K562 (cell line): ENCODE results near the gene LTA. TPM values are rescaled to one million over a fixed set of nuclear protein-coding genes. Genes with fewer than 3 reads are reported as not detected.

Experiments
- ATAC-seq: fragments of 200-7000 bp; cut with Tn5 transposase; 3 replicates; pipeline ENCODE4 v1.9.1; 2020; ENCODE audit warnings: moderate library complexity
- BruUV-seq: library from RNA; stranded (reverse); fragments of 400-500 nt; replicated peaks from 2 replicates; lab custom pipeline; 2021; lab: Mats Ljungman, UMichigan
- CTCF ChIA-PET: fragments of 300-600 bp; formaldehyde crosslinking; extraction: SDS; loops from one replicate; lab custom pipeline; 2021; ENCODE audit warnings: low intra/inter-chr PET ratio; lab: Yijun Ruan, JAX
- POLR2A ChIA-PET: fragments of 300-600, 350-650 bp; sonication (Branson Sonifier 250); formaldehyde crosslinking; extraction: SDS; loops from one replicate; lab custom pipeline; 2021; ENCODE audit warnings: antibody characterized with exemption, inconsistent platforms; lab: Yijun Ruan, JAX
- DNase-seq, 4 experiments: peaks; one replicate each; pipeline versions ENCODE4 v3.0.0 to v3.0.0-alpha.2; 2011 to 2018; ENCODE audit warnings: low spot score in 3 of 4, mixed read lengths in 3 of 4; ENCODE audit errors: extremely low read depth in 1 of 4
- FAIRE-seq: peaks from 2 replicates; lab custom pipeline; 2011; peaks lifted over from hg19 to GRCh38; lab: Jason Lieb, UNC
- H2AFZ ChIP-seq: 2 replicates; pipeline ENCODE4 v1.6.0; 2011; ENCODE audit warnings: low read depth, low read length, control low read depth, inconsistent platforms
- H3K27ac ChIP-seq: fragments of 200-600 bp; 3 replicates; pipeline ENCODE4 v1.8.0; 2011; ENCODE audit warnings: low read depth, mild to moderate bottlenecking, control low read depth, inconsistent platforms, low read length, moderate library complexity, mixed read lengths; ENCODE audit errors: extremely low read depth
- H3K27me3 ChIP-seq, 2 experiments: fragments of 300-600 bp in 1 of 2; 2 replicates in 1 of 2; 3 replicates in 1 of 2; pipeline versions ENCODE4 v1.6.0 to v1.8.0; 2011; ENCODE audit warnings: inconsistent platforms in 2 of 2, low read length in 2 of 2, mild to moderate bottlenecking in 1 of 2, mixed read lengths in 1 of 2, moderate library complexity in 1 of 2; ENCODE audit not compliant: control insufficient read depth in 2 of 2, insufficient read depth in 2 of 2
- H3K36me3 ChIP-seq: fragments of 300-600 bp; 3 replicates; pipeline ENCODE4 v1.8.0; 2011; ENCODE audit warnings: mild to moderate bottlenecking, low read length, inconsistent platforms; ENCODE audit not compliant: control insufficient read depth, insufficient read depth
- H3K4me1 ChIP-seq, 2 experiments: fragments of 200-600 bp in 1 of 2; replicated peaks in 1 of 2; 2 replicates in 1 of 2; 3 replicates in 1 of 2; pipeline versions ENCODE4 v1.5.1 to v1.8.0; 2011; ENCODE audit warnings: inconsistent platforms in 2 of 2, low read length in 2 of 2, mild to moderate bottlenecking in 1 of 2, mixed read lengths in 1 of 2, moderate library complexity in 1 of 2; ENCODE audit not compliant: control insufficient read depth in 2 of 2, insufficient read depth in 2 of 2
- H3K4me2 ChIP-seq: 2 replicates; pipeline ENCODE4 v1.6.1; 2011; ENCODE audit warnings: low read length, control low read depth, inconsistent platforms, mixed read lengths; ENCODE audit not compliant: insufficient read depth
- H3K4me3 ChIP-seq: fragments of 200-600 bp; sonication (generic), shearing (Covaris generic); 2 replicates; pipeline ENCODE4 v1.5.1; 2016; ENCODE audit warnings: control low read depth, inconsistent platforms
- H3K79me2 ChIP-seq: fragments of 200-600 bp; 3 replicates; pipeline ENCODE4 v1.8.0; 2011; ENCODE audit warnings: low read length, inconsistent platforms; ENCODE audit not compliant: control insufficient read depth, insufficient read depth
- H3K9ac ChIP-seq, 2 experiments: 2 replicates each; pipeline versions ENCODE4 v1.6.0 to v1.6.1; 2011; ENCODE audit warnings: low read depth in 2 of 2, low read length in 2 of 2, control low read depth in 1 of 2, inconsistent platforms in 1 of 2, mild to moderate bottlenecking in 1 of 2, mixed read lengths in 1 of 2; ENCODE audit not compliant: insufficient read depth in 1 of 2
- H3K9me1 ChIP-seq: one replicate; pipeline ENCODE4 v1.6.0; 2011; ENCODE audit warnings: inconsistent platforms, mild to moderate bottlenecking, low read length, moderate library complexity; ENCODE audit not compliant: control insufficient read depth, insufficient read depth
- H3K9me3 ChIP-seq: replicated peaks from 2 replicates; pipeline ENCODE4 v1.5.1; 2011; ENCODE audit warnings: low read depth, low read length, inconsistent platforms; ENCODE audit not compliant: control insufficient read depth, insufficient read depth
- H4K20me1 ChIP-seq: replicated peaks from 2 replicates; pipeline ENCODE4 v1.6.1; 2011; ENCODE audit warnings: low read length, inconsistent platforms, mixed read lengths; ENCODE audit not compliant: control insufficient read depth, insufficient read depth
- CEBPB ChIP-seq: fragments of 450-650 bp; IDR thresholded peaks from 2 replicates; pipeline ENCODE4 v1.6.1; 2016; ENCODE audit warnings: missing genetic modification characterization, missing compliant biosample characterization
- HDAC3 ChIP-seq: fragments of 450-650 bp; IDR thresholded peaks from 2 replicates; pipeline ENCODE4 v1.6.1; 2018; ENCODE audit warnings: borderline replicate concordance, mild to moderate bottlenecking, moderate library complexity; ENCODE audit not compliant: partially characterized antibody
- ILF3 ChIP-seq: fragments of 450-650 bp; IDR thresholded peaks from 2 replicates; pipeline ENCODE4 v1.6.1; 2018; ENCODE audit warnings: antibody characterized with exemption, mild to moderate bottlenecking, moderate library complexity, borderline replicate concordance
- PRMT5 ChIP-seq: sonication (generic); formaldehyde crosslinking; IDR thresholded peaks from 2 replicates; pipeline ENCODE4 v1.5.0; 2020; ENCODE audit warnings: missing genetic modification reagents
- PURB ChIP-seq: sonication (generic); formaldehyde crosslinking; IDR thresholded peaks from 2 replicates; pipeline ENCODE4 v1.9.0; 2021; ENCODE audit warnings: low read depth, mild to moderate bottlenecking, missing genetic modification reagents
- SNRNP70 ChIP-seq: fragments of 200-400 bp; formaldehyde crosslinking; optimal IDR thresholded peaks from 2 replicates; pipeline ENCODE3; 2017; ENCODE audit warnings: low read depth, low read length
- SPI1 ChIP-seq: IDR thresholded peaks from 2 replicates; pipeline ENCODE4 v1.6.1; 2011; ENCODE audit warnings: low read depth, low read length, control low read depth, borderline replicate concordance
- TRIM24 ChIP-seq, 2 experiments: fragments of 450-650 bp; IDR thresholded peaks; 2 replicates each; pipeline ENCODE4 v1.6.1; 2016
- ZFP30 ChIP-seq: fragments of 250-450 bp; sonication (Bioruptor Pico); IDR thresholded peaks from 2 replicates; pipeline ENCODE4 v1.8.0; 2022; ENCODE audit warnings: moderate library complexity, mild to moderate bottlenecking, inconsistent platforms, borderline replicate concordance
- ZNF436 ChIP-seq: fragments of 250-450, 450-650 bp; sonication (Bioruptor Pico); formaldehyde crosslinking; IDR thresholded peaks from 2 replicates; pipeline ENCODE4 v1.7.0; 2020; ENCODE audit warnings: mild to moderate bottlenecking
- ZNF551 ChIP-seq: fragments of 250-450 bp; sonication (Bioruptor Pico); IDR thresholded peaks from 2 replicates; pipeline ENCODE4 v1.5.0; 2021; ENCODE audit warnings: mild to moderate bottlenecking, moderate library complexity
- ZNF766 ChIP-seq: fragments of 200-800 bp; sonication (Bioruptor generic); conservative IDR thresholded peaks from 2 replicates; pipeline ENCODE4 v1.6.1; 2016; ENCODE audit warnings: missing genetic modification characterization, missing compliant biosample characterization
- WGBS: fragments of 100-300 bp; shearing (Covaris generic); methylation state at CpG from one replicate; pipeline ENCODE4 v1.1.6; 2016; ENCODE audit warnings: low coverage, mixed read lengths; ENCODE audit not compliant: insufficient coverage; ENCODE audit errors: missing lambda C conversion rate; 5-methylcytosine and 5-hydroxymethylcytosine counted together
- in situ Hi-C: fragments of 300-500 bp; cut with MboI; formaldehyde crosslinking; loops from 4 replicates; pipeline ENCODE4 v1.15.0; 2018; ENCODE audit warnings: inconsistent platforms, mixed read lengths
- intact Hi-C: fragments of 100-400 bp; cut with micrococcal nuclease; formaldehyde crosslinking; loops from 2 replicates; pipeline ENCODE4 v1.14.2; 2022
- polyA plus RNA-seq, 8 experiments: library from polyadenylated mRNA; depleted of rRNA in 4 of 8; stranded (reverse) in 5 of 8; unstranded in 3 of 8; fragments of >200 nt; fragmentation: Nextera tagmentation in 2 of 8; fragmentation: Illumina TruSeq in 1 of 8; extraction: Ambion mirVana in 2 of 8; extraction: Trizol in 1 of 8; gene quantifications; 2 replicates each; pipeline versions ENCODE4 v1.2.1 to v1.2.3, GENCODE V29; 2011 to 2014; ENCODE audit warnings: inconsistent platforms in 1 of 8, missing spikeins in 1 of 8
- total RNA-seq, 7 experiments: library from RNA; depleted of rRNA in 6 of 7; stranded (reverse); fragments of >200 nt in 6 of 7; fragmentation: Illumina TruSeq in 2 of 7; extraction: Trizol in 2 of 7; gene quantifications; 2 replicates each; pipeline versions ENCODE4 v1.2.1 to v1.2.3, GENCODE V29; 2011 to 2021; ENCODE audit warnings: low replicate concordance in 1 of 7
- TF ChIP-seq, protein P1 (sequence below): sonication (generic); formaldehyde crosslinking; IDR thresholded peaks from 2 replicates; pipeline ENCODE4 v1.8.1; 2023; ENCODE audit warnings: mild to moderate bottlenecking, missing genetic modification reagents
- TF ChIP-seq, protein P2 (sequence below): fragments of 250-450 bp; sonication (Bioruptor Pico); IDR thresholded peaks from 2 replicates; pipeline ENCODE4 v1.8.0; 2022; ENCODE audit warnings: moderate library complexity, mild to moderate bottlenecking, inconsistent platforms
- TF ChIP-seq, protein P3 (sequence below): fragments of 450-650 bp; IDR thresholded peaks from 2 replicates; pipeline ENCODE4 v1.6.1; 2016; ENCODE audit warnings: missing biosample characterization, missing genetic modification characterization
- TF ChIP-seq, protein P4 (sequence below): fragments of 450-650 bp; conservative IDR thresholded peaks from 2 replicates; pipeline ENCODE4 v1.6.1; 2016; ENCODE audit warnings: missing genetic modification characterization, low read depth, mild to moderate bottlenecking, control low read depth, missing compliant biosample characterization

LTA gene
- total and polyA plus RNA-seq, 9 of the 15 experiments (the other 6 are each of a cell fraction or from before 2014, with no cell fraction given) = 0.80 TPM; not detected in 8

DNA sequence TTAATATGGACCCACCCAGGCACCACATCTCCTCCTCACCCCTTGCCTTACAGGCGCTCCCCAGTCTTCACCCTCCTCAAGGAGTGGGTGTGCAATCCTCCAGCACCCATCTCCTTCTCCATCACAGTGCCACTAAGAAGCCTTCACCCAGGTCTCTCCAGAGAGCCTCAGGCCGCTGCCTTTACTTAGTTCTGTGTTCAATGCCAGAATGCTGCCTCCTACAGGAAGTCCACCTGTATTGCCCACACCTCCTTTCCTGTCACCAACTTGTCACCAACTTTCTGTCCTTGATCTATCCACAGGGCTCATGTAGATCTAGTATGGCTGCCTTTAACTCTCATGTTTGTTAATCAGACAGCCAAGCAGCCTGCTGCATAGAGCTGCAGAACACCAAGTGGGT lies 13.4 kb downstream of the LTA start (continued):
- TF ChIP-seq, protein P1, sequence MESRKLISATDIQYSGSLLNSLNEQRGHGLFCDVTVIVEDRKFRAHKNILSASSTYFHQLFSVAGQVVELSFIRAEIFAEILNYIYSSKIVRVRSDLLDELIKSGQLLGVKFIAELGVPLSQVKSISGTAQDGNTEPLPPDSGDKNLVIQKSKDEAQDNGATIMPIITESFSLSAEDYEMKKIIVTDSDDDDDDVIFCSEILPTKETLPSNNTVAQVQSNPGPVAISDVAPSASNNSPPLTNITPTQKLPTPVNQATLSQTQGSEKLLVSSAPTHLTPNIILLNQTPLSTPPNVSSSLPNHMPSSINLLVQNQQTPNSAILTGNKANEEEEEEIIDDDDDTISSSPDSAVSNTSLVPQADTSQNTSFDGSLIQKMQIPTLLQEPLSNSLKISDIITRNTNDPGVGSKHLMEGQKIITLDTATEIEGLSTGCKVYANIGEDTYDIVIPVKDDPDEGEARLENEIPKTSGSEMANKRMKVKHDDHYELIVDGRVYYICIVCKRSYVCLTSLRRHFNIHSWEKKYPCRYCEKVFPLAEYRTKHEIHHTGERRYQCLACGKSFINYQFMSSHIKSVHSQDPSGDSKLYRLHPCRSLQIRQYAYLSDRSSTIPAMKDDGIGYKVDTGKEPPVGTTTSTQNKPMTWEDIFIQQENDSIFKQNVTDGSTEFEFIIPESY (CRISPR knock-in tag) = 0 out of 2 replicates have a peak, but pooled peaks have one; percentile 11
- TF ChIP-seq ZNF436 = peak; percentile 93

DNA sequence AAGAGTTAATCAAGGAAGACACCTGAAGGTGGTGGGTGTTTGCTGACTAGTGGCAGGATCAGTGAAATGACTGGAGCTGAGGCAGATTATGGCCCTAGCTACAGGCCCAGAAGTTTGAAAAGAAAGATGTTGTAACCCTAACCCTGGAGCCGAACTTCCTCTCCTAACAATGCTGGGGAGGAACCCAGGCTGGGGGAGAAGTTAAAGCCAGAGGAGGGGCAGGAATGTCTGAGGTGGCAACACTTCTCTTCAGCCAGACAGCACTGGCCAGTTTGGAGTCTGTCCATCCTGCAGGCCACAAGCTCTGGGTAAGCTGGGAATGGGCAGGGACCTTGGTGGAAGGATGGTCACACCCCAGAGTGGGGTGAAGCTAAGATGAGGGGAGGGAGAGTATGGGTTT lies 13.9 kb downstream of the LTA start, which contains the start of gene LST1:
Gene LST1 (plus strand): TSS at position 270 of the 400 bp plus-strand sequence. CDS start 1,023 bp downstream, outside the sequence.
- peak within 1 kb of the TSS in 1 of 2 experiments; percentile 56; a peak in 2 of 4 replicates for H3K9ac ChIP-seq
- no peak within 1 kb of the TSS for H3K4me2 ChIP-seq
- FAIRE-seq = no peak
- TF ChIP-seq, protein P2, sequence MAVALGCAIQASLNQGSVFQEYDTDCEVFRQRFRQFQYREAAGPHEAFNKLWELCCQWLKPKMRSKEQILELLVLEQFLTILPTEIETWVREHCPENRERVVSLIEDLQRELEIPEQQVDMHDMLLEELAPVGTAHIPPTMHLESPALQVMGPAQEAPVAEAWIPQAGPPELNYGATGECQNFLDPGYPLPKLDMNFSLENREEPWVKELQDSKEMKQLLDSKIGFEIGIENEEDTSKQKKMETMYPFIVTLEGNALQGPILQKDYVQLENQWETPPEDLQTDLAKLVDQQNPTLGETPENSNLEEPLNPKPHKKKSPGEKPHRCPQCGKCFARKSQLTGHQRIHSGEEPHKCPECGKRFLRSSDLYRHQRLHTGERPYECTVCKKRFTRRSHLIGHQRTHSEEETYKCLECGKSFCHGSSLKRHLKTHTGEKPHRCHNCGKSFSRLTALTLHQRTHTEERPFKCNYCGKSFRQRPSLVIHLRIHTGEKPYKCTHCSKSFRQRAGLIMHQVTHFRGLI (CRISPR knock-in tag) = no peak
- TF ChIP-seq PRMT5 (CRISPR knock-in tag) (no peak), HDAC3 (no peak), ZNF551 (CRISPR knock-in tag) (no peak), ILF3 (no peak), SPI1 (peak; percentile 69; the same call in 1 of the 2 replicates), ZNF766 (no peak), SNRNP70 (no peak), PURB (no peak), TRIM24 (IDR thresholded peaks at IDR 0.05) (no peak), ZFP30 (CRISPR knock-in tag) (no peak), CEBPB (0 out of 2 replicates have a peak, but pooled peaks have one; percentile 11)
- TF ChIP-seq, protein P3, sequence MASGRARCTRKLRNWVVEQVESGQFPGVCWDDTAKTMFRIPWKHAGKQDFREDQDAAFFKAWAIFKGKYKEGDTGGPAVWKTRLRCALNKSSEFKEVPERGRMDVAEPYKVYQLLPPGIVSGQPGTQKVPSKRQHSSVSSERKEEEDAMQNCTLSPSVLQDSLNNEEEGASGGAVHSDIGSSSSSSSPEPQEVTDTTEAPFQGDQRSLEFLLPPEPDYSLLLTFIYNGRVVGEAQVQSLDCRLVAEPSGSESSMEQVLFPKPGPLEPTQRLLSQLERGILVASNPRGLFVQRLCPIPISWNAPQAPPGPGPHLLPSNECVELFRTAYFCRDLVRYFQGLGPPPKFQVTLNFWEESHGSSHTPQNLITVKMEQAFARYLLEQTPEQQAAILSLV (tag) = no peak
- TF ChIP-seq, protein P4, sequence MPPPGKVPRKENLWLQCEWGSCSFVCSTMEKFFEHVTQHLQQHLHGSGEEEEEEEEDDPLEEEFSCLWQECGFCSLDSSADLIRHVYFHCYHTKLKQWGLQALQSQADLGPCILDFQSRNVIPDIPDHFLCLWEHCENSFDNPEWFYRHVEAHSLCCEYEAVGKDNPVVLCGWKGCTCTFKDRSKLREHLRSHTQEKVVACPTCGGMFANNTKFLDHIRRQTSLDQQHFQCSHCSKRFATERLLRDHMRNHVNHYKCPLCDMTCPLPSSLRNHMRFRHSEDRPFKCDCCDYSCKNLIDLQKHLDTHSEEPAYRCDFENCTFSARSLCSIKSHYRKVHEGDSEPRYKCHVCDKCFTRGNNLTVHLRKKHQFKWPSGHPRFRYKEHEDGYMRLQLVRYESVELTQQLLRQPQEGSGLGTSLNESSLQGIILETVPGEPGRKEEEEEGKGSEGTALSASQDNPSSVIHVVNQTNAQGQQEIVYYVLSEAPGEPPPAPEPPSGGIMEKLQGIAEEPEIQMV (tag) = no peak

More for the DNA sequence above, 13.9 kb downstream of the LTA start, which contains the start of gene LST1:
- Histone ChIP-seq H3K4me3 (no peak within 1 kb of the TSS), H4K20me1 (no peaks in the 10 kb centered on the region), H3K79me2 (no peaks in the 10 kb centered on the region), H3K4me1 (peaks cover 30 to 34% of the 10 kb centered on the region in 2 experiments), H3K27ac (no peak within 1 kb of the TSS), H2AFZ (peak within 1 kb of the TSS; percentile 51), H3K9me3 (no peaks in the 10 kb centered on the region), H3K36me3 (no peaks in the 10 kb centered on the region), H3K9me1 (no peaks in the 10 kb centered on the region), H3K27me3 (no peaks in the 10 kb centered on the region)
- in situ Hi-C loops = no loop called here
- ATAC-seq (no peak), DNase-seq (no peak)
- CTCF ChIA-PET = no interaction called here
- intact Hi-C loops = loop anchor here (10.0 kb wide), 1 partner anchor 391 kb away; no protein-coding TSS in a partner anchor
- no TSS peak for BruUV-seq
- 31% methylated on average over 1 of the region's 1 CpG for WGBS
- POLR2A ChIA-PET = interaction anchor here (0.6 to 1.6 kb wide), 5 partner anchors 12 to 32 kb away, joined by 3 to 6 read pairs (median 3); no protein-coding TSS in a partner anchor
